ENCODE data around the gene PHOSPHO2. TPM values are rescaled to one million over a fixed set of nuclear protein-coding genes. Genes with fewer than 3 reads are reported as not detected.
"Not testable (repeated sequence)": the region's sequence is repeated elsewhere in the genome, so short reads cannot be mapped to it uniquely, and the experiment has no call there.

The PHOSPHO2 gene
- total RNA-seq, 2 experiments from 2014 or later, result 5.0 to 5.4 TPM

DNA sequence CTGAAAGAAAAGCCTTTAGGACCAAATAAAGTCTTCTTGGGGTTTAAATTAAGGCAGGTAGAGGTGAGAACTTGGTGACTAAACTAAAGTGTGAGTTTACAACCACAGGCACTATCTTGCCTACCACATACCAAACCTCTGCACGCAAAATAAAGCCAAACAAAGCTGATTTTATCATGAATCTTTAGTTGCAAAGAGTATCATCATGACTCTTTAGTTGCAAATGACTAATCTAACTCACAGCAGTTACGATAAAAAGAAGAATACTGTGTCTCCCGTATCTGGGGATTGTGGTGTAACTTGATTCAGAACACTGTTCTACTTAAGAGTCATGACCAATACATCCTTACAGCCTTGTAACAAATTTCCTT is 11.2 kb upstream of the PHOSPHO2 start:
- POLR2A ChIA-PET, result interaction anchor here (0.6 to 1.0 kb wide), 2 partner anchors 39 to 119 kb away, joined by 3 to 4 read pairs; no protein-coding TSS in a partner anchor

GRCh38 chr2:169683425-169684134 is 10.7 kb upstream of the PHOSPHO2 start:
- CTCF ChIA-PET, result interaction anchor here (1.8 kb wide), 1 partner anchor 10 kb away, joined by 10 read pairs; the partner anchor contains the start of genes CFAP210 and PHOSPHO2
- POLR2A ChIA-PET, result interaction anchor here (0.5 to 1.0 kb wide), 3 partner anchors 40 to 118 kb away, joined by 3 to 4 read pairs (median 4); no protein-coding TSS in a partner anchor

More for the DNA sequence above, 11.2 kb upstream of the PHOSPHO2 start:
- CTCF ChIA-PET, result interaction anchor here (1.8 kb wide), 1 partner anchor 10 kb away, joined by 10 read pairs; the partner anchor contains the start of genes CFAP210 and PHOSPHO2

GRCh38 chr2:169684135-169684565 is 10.1 kb upstream of the PHOSPHO2 start:
- POLR2A ChIA-PET, result interaction anchor here (0.5 to 0.7 kb wide), 2 partner anchors 59 to 117 kb away, joined by 3 to 4 read pairs; no protein-coding TSS in a partner anchor
- CTCF ChIA-PET, result interaction anchor here (1.8 kb wide), 1 partner anchor 9 kb away, joined by 10 read pairs; the partner anchor contains the start of genes CFAP210 and PHOSPHO2

DNA sequence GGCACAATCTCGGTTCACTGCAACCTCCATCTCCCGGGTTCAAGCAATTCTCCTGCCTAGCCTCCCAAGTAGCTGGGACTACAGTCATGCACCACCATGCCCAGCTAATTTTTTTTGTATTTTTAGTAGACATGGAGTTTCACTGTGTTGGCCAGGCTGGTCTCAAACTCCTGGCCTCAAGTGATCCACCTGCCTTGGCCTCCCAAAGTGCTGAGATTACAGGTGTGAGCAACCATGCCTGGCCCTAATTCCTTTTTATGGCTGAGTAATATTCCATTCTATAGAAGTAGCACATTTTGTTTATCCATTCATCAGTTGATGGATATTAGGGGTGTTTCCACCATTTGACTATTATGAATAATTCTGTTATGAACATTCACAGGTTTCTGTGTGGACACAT is 9.6 kb upstream of the PHOSPHO2 start:
- POLR2A ChIA-PET, result interaction anchor here (0.7 kb wide), 1 partner anchor 59 kb away, joined by 3 read pairs; no protein-coding TSS in a partner anchor
- CTCF ChIA-PET, result interaction anchor here (1.8 kb wide), 1 partner anchor 9 kb away, joined by 10 read pairs; the partner anchor contains the start of genes CFAP210 and PHOSPHO2

- CTCF ChIA-PET, POLR2A ChIA-PET: not testable (repeated sequence)
Measured at GRCh38 chr2:169686825-169687224, 7.4 kb upstream of the PHOSPHO2 start.

DNA sequence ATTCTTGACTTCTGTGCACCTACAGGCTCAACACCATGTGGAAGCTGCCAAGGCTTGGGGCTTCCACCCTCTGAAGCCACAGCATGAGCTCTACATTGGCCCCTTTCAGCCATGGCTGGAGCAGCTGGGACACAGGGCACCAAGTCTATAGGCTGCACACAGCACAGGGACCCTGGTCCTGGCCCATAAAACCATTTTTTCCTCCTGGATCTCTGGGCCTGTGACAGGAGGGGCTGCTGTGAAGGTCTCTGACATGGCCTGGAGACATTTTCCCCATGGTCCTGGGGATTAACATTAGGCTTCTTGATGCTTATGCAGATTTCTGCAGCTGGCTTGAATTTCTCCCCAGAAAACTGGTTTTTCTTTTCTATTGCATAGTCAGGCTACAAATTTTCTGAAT is 6.3 kb upstream of the PHOSPHO2 start:
- CTCF ChIA-PET, result interaction anchor here (0.6 kb wide), 1 partner anchor 37 kb away, joined by 4 read pairs; no protein-coding TSS in a partner anchor
- POLR2A ChIA-PET, result not testable (repeated sequence)

- ChIA-PET CTCF (no interaction called here), POLR2A (interaction anchor here (0.7 kb wide), 2 partner anchors 78 to 482 kb away, joined by 3 to 6 read pairs; no protein-coding TSS in a partner anchor)
Measured at GRCh38 chr2:169690958-169691357, 3.3 kb upstream of the PHOSPHO2 start.

- ChIA-PET POLR2A (no interaction called here), CTCF (interaction anchor here (2.3 kb wide), 1 partner anchor 9 kb away, joined by 10 read pairs; no protein-coding TSS in a partner anchor)
Measured at GRCh38 chr2:169692718-169693117, 1.6 kb upstream of the PHOSPHO2 start.

GRCh38 chr2:169693360-169693759 is 909 bp upstream of the PHOSPHO2 start:
- POLR2A ChIA-PET, result interaction anchor here (2.1 kb wide), 1 partner anchor 109 kb away, joined by 13 read pairs; no protein-coding TSS in a partner anchor

DNA sequence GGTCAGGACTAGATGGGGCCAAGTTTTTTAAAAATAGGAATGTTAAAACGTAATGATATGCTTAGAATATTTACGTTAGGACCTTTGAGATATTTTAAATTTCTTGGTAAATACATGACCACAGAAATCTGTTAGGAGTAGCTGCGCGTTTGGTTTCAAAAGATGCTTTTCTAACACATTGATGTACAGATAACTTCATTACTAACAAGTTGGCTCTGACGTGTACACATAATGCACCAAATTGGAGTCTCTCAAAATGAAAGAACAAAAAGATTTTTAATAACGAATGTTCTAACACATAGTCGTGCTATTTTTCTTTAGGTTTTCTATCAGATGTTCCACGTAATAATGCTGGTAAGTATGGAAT is 608 bp downstream of the PHOSPHO2 start:
- CTCF ChIA-PET, result no interaction called here

More at GRCh38 chr2:169693360-169693759, 909 bp upstream of the PHOSPHO2 start:
- CTCF ChIA-PET, result interaction anchor here (2.3 kb wide), 1 partner anchor 10 kb away, joined by 10 read pairs; no protein-coding TSS in a partner anchor

GRCh38 chr2:169696381-169696780 is 2.1 kb downstream of the PHOSPHO2 start:
- ChIA-PET POLR2A (interaction anchor here (0.6 kb wide), 1 partner anchor 32 kb away, joined by 4 read pairs; no protein-coding TSS in a partner anchor), CTCF (no interaction called here)

More for the DNA sequence above, 608 bp downstream of the PHOSPHO2 start:
- POLR2A ChIA-PET, result interaction anchor here (2.1 kb wide), 1 partner anchor 110 kb away, joined by 13 read pairs; no protein-coding TSS in a partner anchor

- POLR2A ChIA-PET, CTCF ChIA-PET: not testable (repeated sequence)
Measured at GRCh38 chr2:169699173-169699572, 4.9 kb downstream of the PHOSPHO2 start.

- POLR2A ChIA-PET, result no interaction called here
Measured at GRCh38 chr2:169702996-169703395, 8.7 kb downstream of the PHOSPHO2 start.

GRCh38 chr2:169704160-169704708 is 10.0 kb downstream of the PHOSPHO2 start:
- ChIA-PET CTCF (no interaction called here), POLR2A (interaction anchor here (0.6 kb wide), 1 partner anchor 156 kb away, joined by 5 read pairs; no protein-coding TSS in a partner anchor)

More at GRCh38 chr2:169702996-169703395, 8.7 kb downstream of the PHOSPHO2 start:
- CTCF ChIA-PET, result no interaction called here

- ChIA-PET CTCF (no interaction called here), POLR2A (interaction anchor here (0.6 kb wide), 1 partner anchor 535 kb away, joined by 9 read pairs; no protein-coding TSS in a partner anchor)
Measured at GRCh38 chr2:169705927-169706326, 11.7 kb downstream of the PHOSPHO2 start.

DNA sequence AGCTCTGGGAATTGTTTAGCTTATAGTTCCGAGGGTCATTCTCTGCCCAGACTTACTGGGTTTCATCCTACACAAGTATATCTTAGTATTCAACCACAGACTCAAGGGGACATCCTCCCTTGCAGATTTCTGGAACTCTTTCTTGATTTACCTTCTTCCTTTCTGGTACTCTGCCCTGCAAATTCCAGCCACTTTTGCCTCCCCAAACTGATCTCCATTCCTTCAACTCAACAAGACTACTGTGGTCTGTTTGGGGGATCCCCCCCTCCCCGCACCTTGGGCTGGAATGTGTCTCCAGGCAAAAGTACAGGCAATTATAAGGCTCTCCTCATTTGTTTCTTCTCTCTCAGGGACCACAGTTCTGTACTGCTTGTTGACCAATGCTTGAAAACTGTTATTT is 13.4 kb downstream of the PHOSPHO2 start:
- CTCF ChIA-PET, result no interaction called here
- POLR2A ChIA-PET, result no interaction called here

GRCh38 chr2:169709331-169709730 is 15.1 kb downstream of the PHOSPHO2 start:
- ChIA-PET POLR2A (no interaction called here), CTCF (no interaction called here)

- POLR2A ChIA-PET, result no interaction called here
- CTCF ChIA-PET, result no interaction called here
Measured at GRCh38 chr2:169709981-169710380, 15.7 kb downstream of the PHOSPHO2 start.

DNA sequence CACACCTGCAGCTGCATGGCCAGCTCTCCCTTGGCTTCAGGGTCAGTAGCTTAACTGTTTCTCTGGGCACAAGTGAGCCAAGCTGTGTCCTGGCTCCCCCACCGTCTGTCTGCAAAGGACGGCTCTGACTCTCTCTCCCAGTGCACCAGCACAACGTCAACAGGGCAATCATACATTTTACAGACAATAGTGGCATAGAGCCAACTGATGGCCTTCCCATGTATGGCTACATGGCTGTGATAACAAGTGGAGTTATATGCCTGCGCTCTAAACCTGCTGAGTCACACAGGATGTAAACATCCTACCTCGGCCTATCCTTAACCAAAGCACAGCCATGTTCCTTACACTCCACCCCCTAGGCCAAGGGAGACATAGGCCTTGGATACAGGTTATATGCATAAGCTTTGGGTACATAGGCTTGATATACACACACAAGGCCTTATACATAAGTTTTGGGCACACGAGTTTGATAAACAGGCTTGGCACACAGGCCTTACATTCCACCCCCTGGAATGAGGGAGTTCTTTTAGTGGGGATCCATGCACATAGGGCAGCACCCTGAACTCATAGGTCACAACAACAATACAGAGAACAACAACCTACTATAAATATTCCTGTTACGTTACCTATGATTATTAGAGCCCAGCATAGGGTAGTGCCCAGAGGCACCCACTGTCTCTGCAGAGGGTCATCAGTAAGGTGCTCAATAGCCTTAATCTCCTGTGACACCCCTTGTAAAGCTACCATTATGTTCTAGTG is 17.7 kb downstream of the PHOSPHO2 start:
- ChIA-PET CTCF (no interaction called here), POLR2A (no interaction called here)
